ENCODE measurements around the gene HUS1. TPM values are rescaled to one million over a fixed set of nuclear protein-coding genes. Genes with fewer than 3 reads are reported as not detected.
A peak's percentile ranks its signal among the peaks of the same experiment; 100 is the strongest.
"Not testable (repeated sequence)": the region's sequence is repeated elsewhere in the genome, so short reads cannot be mapped to it uniquely, and the experiment has no call there.

The HUS1 gene
- total RNA-seq, 1 donor from 2014 or later = 19.7 TPM

GRCh38 chr7:47946581-47947354 lies 32.6 kb downstream of the HUS1 start:
- DNase-seq (ENCODE audit: low read depth) (peak; percentile 65), FAIRE-seq (peak; percentile 84)
- TF ChIP-seq CTCF (IDR thresholded peaks at IDR 0.05; ENCODE audit: insufficient read depth, low read length, severe bottlenecking) = no peak
- no peaks in the 10 kb centered on the region for H3K27me3 ChIP-seq (ENCODE audit: control insufficient read depth, insufficient read depth, low read length)
- no peaks in the 10 kb centered on the region for H3K36me3 ChIP-seq (ENCODE audit: control insufficient read depth, insufficient read depth, low read length)
- no peak overlapping the region for H3K4me3 ChIP-seq (ENCODE audit: low read depth, low read length)

GRCh38 chr7:47945261-47946015 lies 34.0 kb downstream of the HUS1 start:
- no peaks in the 10 kb centered on the region for H3K27me3 ChIP-seq (ENCODE audit: control insufficient read depth, insufficient read depth, low read length)
- FAIRE-seq (no peak), DNase-seq (ENCODE audit: low read depth) (peak; percentile 44)

GRCh38 chr7:47944536-47945260 lies 34.7 kb downstream of the HUS1 start:
- TF ChIP-seq CTCF (IDR thresholded peaks at IDR 0.05; ENCODE audit: insufficient read depth, low read length, severe bottlenecking) = no peak
- H3K36me3 ChIP-seq (ENCODE audit: control insufficient read depth, insufficient read depth, low read length) = no peaks in the 10 kb centered on the region
- H3K4me3 ChIP-seq (ENCODE audit: low read depth, low read length) = no peak overlapping the region
- no peaks in the 10 kb centered on the region for H3K27me3 ChIP-seq (ENCODE audit: control insufficient read depth, insufficient read depth, low read length)
- no peak for FAIRE-seq
- DNase-seq (ENCODE audit: low read depth) = no peak

More at GRCh38 chr7:47945261-47946015, 34.0 kb downstream of the HUS1 start:
- no peaks in the 10 kb centered on the region for H3K36me3 ChIP-seq (ENCODE audit: control insufficient read depth, insufficient read depth, low read length)
- TF ChIP-seq CTCF (IDR thresholded peaks at IDR 0.05; ENCODE audit: insufficient read depth, low read length, severe bottlenecking) = peak; percentile 62
- no peak overlapping the region for H3K4me3 ChIP-seq (ENCODE audit: low read depth, low read length)

- H3K27me3 ChIP-seq (ENCODE audit: control insufficient read depth, insufficient read depth, low read length) = no peaks in the 10 kb centered on the region
- no peak overlapping the region for H3K4me3 ChIP-seq (ENCODE audit: low read depth, low read length)
- TF ChIP-seq CTCF (IDR thresholded peaks at IDR 0.05; ENCODE audit: insufficient read depth, low read length, severe bottlenecking) = no peak
- H3K36me3 ChIP-seq (ENCODE audit: control insufficient read depth, insufficient read depth, low read length) = no peaks in the 10 kb centered on the region
- no peak for FAIRE-seq
- DNase-seq (ENCODE audit: low read depth) = no peak
Observed at GRCh38 chr7:47943676-47944474, 35.5 kb downstream of the HUS1 start.

GRCh38 chr7:47942651-47943050 lies 36.8 kb downstream of the HUS1 start:
- H3K27me3 ChIP-seq (ENCODE audit: control insufficient read depth, insufficient read depth, low read length); H3K36me3 ChIP-seq (ENCODE audit: control insufficient read depth, insufficient read depth, low read length); DNase-seq (ENCODE audit: low read depth); FAIRE-seq; H3K4me3 ChIP-seq (ENCODE audit: low read depth, low read length): not testable (repeated sequence)

Data from bronchial epithelial cell (primary cell).